CD4-positive, alpha-beta T cell treated with Interleukin-4 for 1 hour (primary cell): ENCODE results near the gene CCDC74A.
"Not testable (repeated sequence)": the region's sequence is repeated elsewhere in the genome, so short reads cannot be mapped to it uniquely, and the experiment has no call there.

Experiments
- DNase-seq, 2 donors: peaks; one replicate each; pipeline ENCODE4 v3.0.0-alpha.2; 2020 to 2022

Gene CCDC74A

GRCh38 chr2:131529864-131530445 lies 2.3 kb downstream of the CCDC74A start:
- DNase-seq: not testable (repeated sequence)

- not testable (repeated sequence) for DNase-seq
These were observed 3.1 kb downstream of the CCDC74A start for GRCh38 chr2:131530626-131531344.

GRCh38 chr2:131531547-131532185 lies 4.0 kb downstream of the CCDC74A start:
- DNase-seq: not testable (repeated sequence)

GRCh38 chr2:131532723-131533608 lies 5.3 kb downstream of the CCDC74A start:
- DNase-seq: not testable (repeated sequence)

GRCh38 chr2:131533609-131534316 lies 6.1 kb downstream of the CCDC74A start:
- not testable (repeated sequence) for DNase-seq

- not testable (repeated sequence) for DNase-seq
These were observed 6.6 kb downstream of the CCDC74A start for GRCh38 chr2:131534317-131534672.

GRCh38 chr2:131534965-131535364 lies 7.3 kb downstream of the CCDC74A start:
- not testable (repeated sequence) for DNase-seq

GRCh38 chr2:131535526-131535925 lies 7.8 kb downstream of the CCDC74A start:
- DNase-seq: no peak

- DNase-seq: not testable (repeated sequence)
These were observed 8.5 kb downstream of the CCDC74A start for GRCh38 chr2:131535951-131536826.

GRCh38 chr2:131536841-131537240 lies 9.2 kb downstream of the CCDC74A start:
- DNase-seq: not testable (repeated sequence)

GRCh38 chr2:131538856-131539255 lies 11.2 kb downstream of the CCDC74A start:
- not testable (repeated sequence) for DNase-seq

- DNase-seq: no peak
These were observed 15.0 kb downstream of the CCDC74A start for GRCh38 chr2:131542438-131543384.

GRCh38 chr2:131543385-131543891 lies 15.8 kb downstream of the CCDC74A start:
- DNase-seq: no peak

- DNase-seq: not testable (repeated sequence)
These were observed 16.5 kb downstream of the CCDC74A start for GRCh38 chr2:131544006-131544812.

GRCh38 chr2:131544813-131545165 lies 17.1 kb downstream of the CCDC74A start:
- DNase-seq: not testable (repeated sequence)

- DNase-seq: no peak
These were observed 25.2 kb downstream of the CCDC74A start for GRCh38 chr2:131552871-131553270.

- DNase-seq: no peak
These were observed 29.3 kb downstream of the CCDC74A start for GRCh38 chr2:131556998-131557397.

GRCh38 chr2:131557558-131558321 lies 30.1 kb downstream of the CCDC74A start:
- no peak for DNase-seq
